OCI-LY1 (cell line): ENCODE results near the gene CRLF3.

ENCODE experiments used
- EZH2 ChIP-seq: fragments of 200-600 bp; sonication (generic), shearing (Covaris generic); IDR thresholded peaks from 2 replicates; pipeline ENCODE4 v1.8.0; 2017; ENCODE audit warnings: borderline replicate concordance, mixed run types, mild to moderate bottlenecking, antibody characterized with exemption, low read length, moderate library complexity, mixed read lengths
- TF ChIP-seq, protein P1 (sequence below): fragments of 200-600 bp; sonication (generic), shearing (Covaris generic); IDR thresholded peaks from 2 replicates; pipeline ENCODE4 v1.5.1; 2017; ENCODE audit warnings: mild to moderate bottlenecking, antibody characterized with exemption, low read length, moderate library complexity, mixed read lengths

DNA sequence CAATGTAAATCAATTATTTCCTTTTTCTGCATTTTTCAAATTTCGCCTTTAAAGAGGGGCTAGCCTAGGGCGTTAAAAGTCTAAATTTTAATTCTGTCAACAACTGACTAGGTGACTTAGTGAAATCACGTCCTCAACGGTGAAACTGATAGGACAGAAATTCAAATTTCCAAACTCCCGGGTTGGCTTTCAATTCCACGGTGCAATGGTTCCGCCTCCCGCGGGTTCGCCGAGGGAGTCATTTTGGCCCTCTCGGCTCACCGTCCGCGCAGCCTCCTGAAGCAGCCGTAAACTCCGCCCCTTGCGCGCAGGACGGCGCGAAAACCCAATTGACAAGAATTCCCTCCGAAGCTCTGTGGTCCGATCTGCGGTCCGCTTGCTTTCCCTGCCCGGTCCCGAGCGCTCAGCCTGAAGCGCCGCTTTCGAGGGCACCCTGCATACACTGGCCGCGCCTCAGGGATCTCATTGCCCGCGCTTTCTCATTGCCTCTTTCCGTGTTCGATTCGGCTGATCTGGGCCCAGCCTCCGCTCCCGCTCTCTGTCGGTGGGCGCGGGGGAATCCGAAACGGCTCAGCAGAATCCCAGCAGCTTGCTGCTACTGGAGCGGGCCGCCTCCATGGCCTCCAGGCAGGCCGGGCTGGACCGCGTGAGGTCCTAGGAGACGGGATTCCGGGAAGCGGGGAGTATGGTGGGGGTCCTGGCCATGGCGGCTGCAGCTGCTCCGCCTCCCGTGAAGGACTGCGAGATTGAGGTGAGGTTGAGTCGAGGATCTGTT is 7.4 kb upstream of the CRLF3 start, which contains the start of gene ATAD5:
- TF ChIP-seq, protein P1, sequence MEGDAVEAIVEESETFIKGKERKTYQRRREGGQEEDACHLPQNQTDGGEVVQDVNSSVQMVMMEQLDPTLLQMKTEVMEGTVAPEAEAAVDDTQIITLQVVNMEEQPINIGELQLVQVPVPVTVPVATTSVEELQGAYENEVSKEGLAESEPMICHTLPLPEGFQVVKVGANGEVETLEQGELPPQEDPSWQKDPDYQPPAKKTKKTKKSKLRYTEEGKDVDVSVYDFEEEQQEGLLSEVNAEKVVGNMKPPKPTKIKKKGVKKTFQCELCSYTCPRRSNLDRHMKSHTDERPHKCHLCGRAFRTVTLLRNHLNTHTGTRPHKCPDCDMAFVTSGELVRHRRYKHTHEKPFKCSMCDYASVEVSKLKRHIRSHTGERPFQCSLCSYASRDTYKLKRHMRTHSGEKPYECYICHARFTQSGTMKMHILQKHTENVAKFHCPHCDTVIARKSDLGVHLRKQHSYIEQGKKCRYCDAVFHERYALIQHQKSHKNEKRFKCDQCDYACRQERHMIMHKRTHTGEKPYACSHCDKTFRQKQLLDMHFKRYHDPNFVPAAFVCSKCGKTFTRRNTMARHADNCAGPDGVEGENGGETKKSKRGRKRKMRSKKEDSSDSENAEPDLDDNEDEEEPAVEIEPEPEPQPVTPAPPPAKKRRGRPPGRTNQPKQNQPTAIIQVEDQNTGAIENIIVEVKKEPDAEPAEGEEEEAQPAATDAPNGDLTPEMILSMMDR: no peak
- no peak for TF ChIP-seq EZH2
